DOHH2 (cell line): ENCODE results near the gene NBEA.

ENCODE experiments used
- H3F3A ChIP-seq: fragments of 200-600 bp; sonication (generic), shearing (Covaris generic); 2 replicates; pipeline ENCODE4 v1.6.0; 2016; ENCODE audit warnings: antibody characterized with exemption, mild to moderate bottlenecking; ENCODE audit not compliant: control insufficient read depth, insufficient read depth
- H3K27ac ChIP-seq: fragments of 200-600 bp; sonication (generic); 2 replicates; pipeline ENCODE4 v1.5.1; 2014; ENCODE audit warnings: low read depth, mild to moderate bottlenecking, low read length, moderate library complexity
- H3K27me3 ChIP-seq: fragments of 200-600 bp; sonication (generic); 2 replicates; pipeline ENCODE4 v1.6.1; 2014; ENCODE audit warnings: mild to moderate bottlenecking, low read length, mixed read lengths; ENCODE audit not compliant: control insufficient read depth
- H3K36me3 ChIP-seq: fragments of 200-600 bp; sonication (generic); 2 replicates; pipeline ENCODE4 v1.6.1; 2014; ENCODE audit warnings: mild to moderate bottlenecking, low read length, moderate library complexity, mixed read lengths; ENCODE audit not compliant: control insufficient read depth
- H3K4me1 ChIP-seq: fragments of 200-600 bp; sonication (generic); 2 replicates; pipeline ENCODE4 v1.6.1; 2014; ENCODE audit warnings: mild to moderate bottlenecking, low read length, mixed read lengths; ENCODE audit not compliant: control insufficient read depth
- H3K4me2 ChIP-seq: fragments of 200-600 bp; sonication (generic); 2 replicates; pipeline ENCODE4 v1.6.0; 2014; ENCODE audit warnings: mild to moderate bottlenecking, low read length, moderate library complexity
- H3K4me3 ChIP-seq: fragments of 200-600 bp; sonication (generic); 2 replicates; pipeline ENCODE4 v1.5.1; 2014; ENCODE audit warnings: mild to moderate bottlenecking, low read length, mixed read lengths
- H3K79me2 ChIP-seq: fragments of 200-600 bp; sonication (generic); 2 replicates; pipeline ENCODE4 v1.6.1; 2014; ENCODE audit warnings: mild to moderate bottlenecking, low read length, mixed read lengths; ENCODE audit not compliant: control insufficient read depth
- H3K9me2 ChIP-seq: fragments of 200-600 bp; sonication (generic); replicated peaks from 2 replicates; pipeline ENCODE4 v1.6.1; 2014; ENCODE audit warnings: mild to moderate bottlenecking, low read length, mixed read lengths; ENCODE audit not compliant: control insufficient read depth
- H3K9me3 ChIP-seq: fragments of 200-600 bp; sonication (generic); 2 replicates; pipeline ENCODE4 v1.6.1; 2014; ENCODE audit warnings: antibody characterized with exemption, low read length, mixed read lengths; ENCODE audit not compliant: control insufficient read depth, insufficient read depth
- H4K20me1 ChIP-seq: fragments of 200-600 bp; sonication (generic); 2 replicates; pipeline ENCODE4 v1.6.0; 2014; ENCODE audit warnings: low read depth, mild to moderate bottlenecking, antibody characterized with exemption, low read length, moderate library complexity; ENCODE audit not compliant: control insufficient read depth, insufficient read depth
- CTCF ChIP-seq: fragments of 200-600 bp; sonication (generic); IDR thresholded peaks from one replicate; pipeline ENCODE4 v1.5.1; 2014; ENCODE audit warnings: antibody characterized with exemption, mild to moderate bottlenecking, low read depth, low read length; ENCODE audit not compliant: poor library complexity, severe bottlenecking
- EZH2phosphoT487 ChIP-seq: fragments of 200-600 bp; sonication (generic); IDR thresholded peaks from 2 replicates; pipeline ENCODE4 v1.6.1; 2017; ENCODE audit warnings: borderline replicate concordance, mild to moderate bottlenecking, antibody characterized with exemption, low read length, moderate library complexity, mixed read lengths

Gene NBEA

DNA sequence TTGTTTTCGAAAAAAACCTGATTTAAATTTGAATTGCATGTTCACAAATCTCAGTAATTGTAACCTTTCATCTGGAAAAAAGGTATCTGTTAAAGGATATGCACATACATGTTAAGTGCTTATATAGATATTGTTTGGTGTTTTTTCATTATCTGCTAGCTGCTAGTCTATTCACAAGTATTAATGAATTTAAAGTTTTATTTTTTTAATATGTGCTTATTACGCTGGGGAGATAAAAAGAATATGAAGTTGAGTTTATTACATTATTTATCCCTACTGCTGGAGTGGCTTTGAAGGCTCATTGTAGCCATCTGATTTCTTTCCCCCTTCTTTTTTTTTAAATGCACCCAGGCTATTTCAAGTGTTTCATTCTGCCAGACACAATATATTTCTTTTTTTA, 538.3 kb downstream of the NBEA start:
- Histone ChIP-seq H3K79me2 (peaks cover 73% of the 10 kb centered on the region), H3K27me3 (no peaks in the 10 kb centered on the region), H3K4me2 (peak overlapping the region; percentile 90), H3K9me3 (peaks cover 9% of the 10 kb centered on the region), H3K4me1 (peaks cover 88% of the 10 kb centered on the region), H3K27ac (peak overlapping the region; percentile 96), H3F3A (peaks cover 58% of the 10 kb centered on the region), H3K9me2 (no peaks in the 10 kb centered on the region), H3K36me3 (peaks cover 38% of the 10 kb centered on the region), H3K4me3 (peak overlapping the region; percentile 88), H4K20me1 (no peaks in the 10 kb centered on the region)
- TF ChIP-seq EZH2phosphoT487, result no peak
- TF ChIP-seq CTCF, result no peak

GRCh38 chr13:35481777-35482176, 539.7 kb downstream of the NBEA start:
- H3K27ac ChIP-seq, result peak overlapping the region; percentile 96
- H4K20me1 ChIP-seq, result no peaks in the 10 kb centered on the region
- H3K4me3 ChIP-seq, result peak overlapping the region; percentile 88
- H3K4me1 ChIP-seq, result peaks cover 88% of the 10 kb centered on the region
- H3K4me2 ChIP-seq, result peak overlapping the region; percentile 90
- peaks cover 5% of the 10 kb centered on the region; the same call in 1 of the 2 replicates for H3K9me3 ChIP-seq
- H3K36me3 ChIP-seq, result peaks cover 28% of the 10 kb centered on the region
- no peaks in the 10 kb centered on the region for H3K9me2 ChIP-seq
- peaks cover 59% of the 10 kb centered on the region for H3K79me2 ChIP-seq
- no peaks in the 10 kb centered on the region for H3K27me3 ChIP-seq
- TF ChIP-seq EZH2phosphoT487 (no peak), CTCF (no peak)
- H3F3A ChIP-seq, result peaks cover 51% of the 10 kb centered on the region

- Histone ChIP-seq H3K79me2 (peaks cover 51% of the 10 kb centered on the region), H3K27ac (peak overlapping the region; percentile 96), H3K4me3 (peak overlapping the region; percentile 29), H3K27me3 (no peaks in the 10 kb centered on the region), H4K20me1 (no peaks in the 10 kb centered on the region), H3F3A (peaks cover 44% of the 10 kb centered on the region), H3K4me1 (peaks cover 86% of the 10 kb centered on the region), H3K9me2 (no peaks in the 10 kb centered on the region), H3K4me2 (peak overlapping the region; percentile 64), H3K9me3 (peaks cover 5% of the 10 kb centered on the region; the same call in 1 of the 2 replicates), H3K36me3 (peaks cover 21% of the 10 kb centered on the region)
- TF ChIP-seq CTCF (no peak), EZH2phosphoT487 (no peak)
Measured at GRCh38 chr13:35482527-35482926, 540.5 kb downstream of the NBEA start.
